Measurements from ENCODE around the gene LRMDA.

The LRMDA gene

GRCh38 chr10:75432176-75432575 is 752 bp downstream of the LRMDA start:
- no peak for DNase-seq (ENCODE audit: low read depth)
- TF ChIP-seq, protein P1, sequence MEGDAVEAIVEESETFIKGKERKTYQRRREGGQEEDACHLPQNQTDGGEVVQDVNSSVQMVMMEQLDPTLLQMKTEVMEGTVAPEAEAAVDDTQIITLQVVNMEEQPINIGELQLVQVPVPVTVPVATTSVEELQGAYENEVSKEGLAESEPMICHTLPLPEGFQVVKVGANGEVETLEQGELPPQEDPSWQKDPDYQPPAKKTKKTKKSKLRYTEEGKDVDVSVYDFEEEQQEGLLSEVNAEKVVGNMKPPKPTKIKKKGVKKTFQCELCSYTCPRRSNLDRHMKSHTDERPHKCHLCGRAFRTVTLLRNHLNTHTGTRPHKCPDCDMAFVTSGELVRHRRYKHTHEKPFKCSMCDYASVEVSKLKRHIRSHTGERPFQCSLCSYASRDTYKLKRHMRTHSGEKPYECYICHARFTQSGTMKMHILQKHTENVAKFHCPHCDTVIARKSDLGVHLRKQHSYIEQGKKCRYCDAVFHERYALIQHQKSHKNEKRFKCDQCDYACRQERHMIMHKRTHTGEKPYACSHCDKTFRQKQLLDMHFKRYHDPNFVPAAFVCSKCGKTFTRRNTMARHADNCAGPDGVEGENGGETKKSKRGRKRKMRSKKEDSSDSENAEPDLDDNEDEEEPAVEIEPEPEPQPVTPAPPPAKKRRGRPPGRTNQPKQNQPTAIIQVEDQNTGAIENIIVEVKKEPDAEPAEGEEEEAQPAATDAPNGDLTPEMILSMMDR (IDR thresholded peaks at IDR 0.05; ENCODE audit: low read depth, low read length, missing control alignments) = no peak
- H3K4me3 ChIP-seq (ENCODE audit: low read depth, low read length) = no peak overlapping the region

GRCh38 chr10:75432763-75433162 is 1.3 kb downstream of the LRMDA start:
- TF ChIP-seq, protein P1 (IDR thresholded peaks at IDR 0.05; ENCODE audit: low read depth, low read length, missing control alignments) = no peak
- no peak for DNase-seq (ENCODE audit: low read depth)
- no peak overlapping the region for H3K4me3 ChIP-seq (ENCODE audit: low read depth, low read length)

GRCh38 chr10:75433216-75433615 is 1.8 kb downstream of the LRMDA start:
- no peak for DNase-seq (ENCODE audit: low read depth)
- H3K4me3 ChIP-seq (ENCODE audit: low read depth, low read length) = no peak overlapping the region
- TF ChIP-seq, protein P1 (IDR thresholded peaks at IDR 0.05; ENCODE audit: low read depth, low read length, missing control alignments) = no peak

GRCh38 chr10:75434291-75434690 is 2.9 kb downstream of the LRMDA start:
- DNase-seq (ENCODE audit: low read depth) = no peak
- TF ChIP-seq, protein P1 (IDR thresholded peaks at IDR 0.05; ENCODE audit: low read depth, low read length, missing control alignments) = no peak
- no peak overlapping the region for H3K4me3 ChIP-seq (ENCODE audit: low read depth, low read length)

GRCh38 chr10:75435291-75435690 is 3.9 kb downstream of the LRMDA start:
- DNase-seq (ENCODE audit: low read depth) = no peak
- no peak overlapping the region for H3K4me3 ChIP-seq (ENCODE audit: low read depth, low read length)
- TF ChIP-seq, protein P1 (IDR thresholded peaks at IDR 0.05; ENCODE audit: low read depth, low read length, missing control alignments) = no peak

DNA sequence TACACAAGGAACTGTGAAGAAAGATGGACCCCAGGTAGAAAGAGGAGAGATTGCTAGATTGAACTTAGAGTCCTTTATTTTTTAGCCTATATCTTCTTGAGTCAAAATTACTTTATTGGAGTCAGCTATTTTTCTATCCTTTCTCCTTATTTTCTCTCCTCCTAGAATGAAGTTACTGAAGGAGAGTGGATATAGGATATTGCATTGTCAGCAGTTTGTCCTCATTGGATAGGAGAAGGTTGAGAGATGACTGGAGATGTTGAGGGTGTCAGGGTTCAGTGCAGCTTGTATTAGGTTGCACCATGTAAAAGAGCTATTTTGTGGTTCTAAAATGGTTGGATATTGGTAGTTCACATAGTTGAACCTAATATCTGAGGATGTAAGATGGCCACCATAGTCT is 5.5 kb downstream of the LRMDA start:
- TF ChIP-seq, protein P1 (IDR thresholded peaks at IDR 0.05; ENCODE audit: low read depth, low read length, missing control alignments) = no peak

DNA sequence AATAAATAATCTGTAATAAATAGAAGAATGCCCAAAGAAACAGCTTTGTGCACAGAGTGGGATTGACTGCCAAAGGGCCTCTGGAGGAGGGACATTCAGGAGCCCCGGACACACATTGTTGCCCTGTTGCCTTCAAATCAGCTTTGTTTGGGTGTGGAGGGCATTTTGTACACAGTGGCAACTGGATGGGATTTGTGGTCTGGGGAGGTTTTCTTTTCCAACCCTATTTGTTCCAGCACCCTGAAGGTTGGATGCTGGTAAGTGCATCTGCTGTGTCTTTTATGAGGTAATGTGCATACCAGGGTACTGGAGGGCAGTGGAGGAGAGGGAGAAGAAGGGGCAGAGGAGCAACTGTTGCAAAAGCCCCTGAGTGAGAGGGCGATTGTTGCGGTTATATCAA is 6.3 kb downstream of the LRMDA start:
- DNase-seq (ENCODE audit: low read depth) = no peak
- TF ChIP-seq, protein P1 (IDR thresholded peaks at IDR 0.05; ENCODE audit: low read depth, low read length, missing control alignments) = no peak
- no peak overlapping the region for H3K4me3 ChIP-seq (ENCODE audit: low read depth, low read length)

More for the DNA sequence above, 5.5 kb downstream of the LRMDA start:
- H3K4me3 ChIP-seq (ENCODE audit: low read depth, low read length) = no peak overlapping the region
- DNase-seq (ENCODE audit: low read depth) = no peak
